ENCODE results near the gene EXOSC3. TPM values are rescaled to one million over a fixed set of nuclear protein-coding genes. Genes with fewer than 3 reads are reported as not detected.

Gene EXOSC3
- total RNA-seq, 1 experiment from 2014 or later, result 81.0 TPM

DNA sequence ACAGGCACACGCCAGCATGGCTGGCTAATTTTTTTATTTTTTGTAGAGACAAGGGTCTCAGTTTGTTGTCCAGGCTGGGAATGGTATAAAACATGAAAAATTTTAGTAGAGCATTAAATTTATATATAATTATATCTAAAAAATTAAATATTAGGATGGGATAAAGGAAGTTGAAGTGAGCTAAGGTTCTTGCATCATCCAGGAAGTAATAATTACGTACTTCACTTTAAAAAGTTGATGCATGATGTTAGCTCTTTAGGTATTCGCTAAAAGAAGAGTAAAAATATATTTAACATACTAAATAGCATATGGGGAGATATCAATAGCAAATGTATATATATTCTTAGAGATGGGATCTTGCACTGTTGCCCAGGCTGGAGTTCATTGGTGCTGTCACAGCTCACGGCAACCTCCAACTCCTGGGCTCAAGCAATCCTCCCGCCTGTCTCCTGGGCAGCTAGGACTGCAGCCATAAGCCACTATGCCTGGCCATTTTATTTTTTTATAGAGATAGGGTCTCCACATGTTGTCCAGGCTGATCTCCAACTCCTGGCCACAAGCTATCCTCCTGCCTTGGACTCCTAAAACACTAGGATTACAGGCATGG, 28.0 kb upstream of the EXOSC3 start:
- H3K4ac ChIP-seq (ENCODE audit: low read depth, low read length), result no peak overlapping the region
- no peak overlapping the region for H3K27ac ChIP-seq (ENCODE audit: insufficient read length, low read depth, low read length)
- H4K20me1 ChIP-seq (ENCODE audit: control insufficient read depth, insufficient read depth, insufficient read length), result no peaks in the 10 kb centered on the region
- no peak overlapping the region for H3K23ac ChIP-seq (ENCODE audit: insufficient read length, low read depth, low read length)
- no peak overlapping the region for H3K27ac Mint-ChIP-seq
- no peak overlapping the region for H2BK120ac ChIP-seq (ENCODE audit: low read depth, low read length, poor library complexity, severe bottlenecking)
- H3K79me1 ChIP-seq (ENCODE audit: insufficient read depth, low read depth, low read length, poor library complexity, severe bottlenecking), result peaks cover 2% of the 10 kb centered on the region
- H3K4me2 ChIP-seq (ENCODE audit: insufficient read depth, insufficient read length, low read length), result no peak overlapping the region
- no peaks in the 10 kb centered on the region for H3K79me2 ChIP-seq (ENCODE audit: insufficient read depth, low read length)
- no peak overlapping the region for H3K18ac ChIP-seq (ENCODE audit: insufficient read length, low read depth, low read length)
- no peak overlapping the region for H3K9ac ChIP-seq (ENCODE audit: extremely low read depth, insufficient read length, low read length)
- no peak overlapping the region for H2AK5ac ChIP-seq (ENCODE audit: insufficient read length, low read length)
- H3K36me3 Mint-ChIP-seq (ENCODE audit: insufficient read depth in 1 of 3, low read depth in 3 of 3), result no peaks in the 10 kb centered on the region; a peak in 1 of 7 replicates
- no peak overlapping the region for H3T11ph ChIP-seq (ENCODE audit: low read length)
- H2BK20ac ChIP-seq (ENCODE audit: low read depth, low read length, poor library complexity, severe bottlenecking), result no peak overlapping the region
- no peak overlapping the region for H2BK15ac ChIP-seq (ENCODE audit: low read depth, low read length)
- TF ChIP-seq CTCF (conservative IDR thresholded peaks at IDR 0.05), result no peak
- no peaks in the 10 kb centered on the region for H3K23me2 ChIP-seq (ENCODE audit: insufficient read length, low read depth, low read length, poor library complexity, severe bottlenecking)
- no peak for DNase-seq
- H3K27me3 Mint-ChIP-seq (ENCODE audit: low read depth), result no peaks in the 10 kb centered on the region
- H2BK5ac ChIP-seq (ENCODE audit: insufficient read length, low read length), result no peak overlapping the region
- H2AFZ ChIP-seq (ENCODE audit: low read length), result no peak overlapping the region
- H3K9me3 ChIP-seq (ENCODE audit: control insufficient read depth, low read depth, low read length), result no peaks in the 10 kb centered on the region
- no peak overlapping the region for H4K91ac ChIP-seq (ENCODE audit: insufficient read length, low read depth, low read length)
- no peak overlapping the region for H3K56ac ChIP-seq (ENCODE audit: insufficient read length, low read depth, low read length)
- no peak overlapping the region for H2BK12ac ChIP-seq (ENCODE audit: insufficient read length, low read depth, low read length)
- H3K14ac ChIP-seq (ENCODE audit: insufficient read depth, low read length), result no peak overlapping the region
- no peaks in the 10 kb centered on the region for H3K4me1 ChIP-seq (ENCODE audit: insufficient read depth, low read length)
- H3K9me3 Mint-ChIP-seq, result no peaks in the 10 kb centered on the region
- no peaks in the 10 kb centered on the region for H3K27me3 ChIP-seq (ENCODE audit: insufficient read depth, low read length)
- WGBS (ENCODE audit: extremely low coverage, insufficient read length, low lambda C conversion rate), result no CpG with 5 or more reads among the region's 5 CpGs
- H3K4me1 Mint-ChIP-seq, result no peaks in the 10 kb centered on the region
- no peak overlapping the region for H4K5ac ChIP-seq (ENCODE audit: insufficient read length, low read depth, low read length)
- H4K8ac ChIP-seq (replicated peaks; ENCODE audit: insufficient read length, low read depth, low read length), result no peak overlapping the region
- no peak overlapping the region for H3K4me3 Mint-ChIP-seq
